OCI-M1 (cell line): ENCODE measurements around the gene ASAP2.
"Not testable (repeated sequence)": the region's sequence is repeated elsewhere in the genome, so short reads cannot be mapped to it uniquely, and the experiment has no call there.

Experiments used
- DNase-seq: peaks from one replicate; lab custom pipeline; 2025; lab: John Stamatoyannopoulos, UW

The ASAP2 gene

DNA sequence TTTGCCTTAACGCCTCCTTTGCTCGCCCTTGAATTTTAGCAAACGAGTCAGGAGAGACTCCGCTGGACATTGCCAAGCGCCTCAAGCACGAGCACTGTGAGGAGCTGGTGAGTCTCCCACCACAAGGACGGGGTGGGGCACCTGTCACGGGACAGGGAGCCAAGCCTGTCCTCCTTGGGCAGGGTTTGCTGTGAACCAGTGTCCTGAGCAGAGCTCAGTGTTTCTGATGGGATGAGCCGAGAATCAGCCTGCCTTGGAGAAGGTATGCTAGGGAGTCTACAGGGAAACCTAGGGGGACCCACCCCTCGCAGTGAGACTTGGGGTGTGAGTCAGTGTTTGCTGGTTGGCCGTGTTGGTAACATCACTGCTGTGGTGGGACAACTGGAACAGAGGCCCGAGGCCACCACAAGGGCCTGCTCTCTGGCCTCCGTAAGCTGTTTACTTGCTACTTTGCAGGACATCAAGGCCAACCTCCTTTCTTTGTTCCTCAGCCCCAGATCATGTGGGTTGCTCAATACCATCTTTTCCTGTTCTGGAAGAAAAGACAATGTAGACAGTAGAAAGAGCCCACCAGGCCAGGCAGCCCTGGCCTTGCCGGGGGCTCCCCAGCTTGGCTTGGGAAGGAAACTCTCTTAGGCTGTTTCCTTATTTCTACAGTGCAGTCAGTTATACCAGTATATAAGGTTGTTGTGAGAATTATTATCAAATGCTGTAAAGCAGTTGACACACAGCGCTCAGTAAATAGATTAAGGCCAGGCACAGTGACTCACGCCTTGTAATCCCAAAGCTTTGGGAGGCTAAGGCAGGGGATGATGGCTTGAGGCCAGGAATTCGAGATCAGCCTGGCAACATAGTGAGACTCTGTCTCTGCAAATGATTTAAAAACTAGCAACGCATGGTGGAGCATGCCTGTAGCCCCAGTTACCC, 174.4 kb downstream of the ASAP2 start:
- DNase-seq, result no peak

DNA sequence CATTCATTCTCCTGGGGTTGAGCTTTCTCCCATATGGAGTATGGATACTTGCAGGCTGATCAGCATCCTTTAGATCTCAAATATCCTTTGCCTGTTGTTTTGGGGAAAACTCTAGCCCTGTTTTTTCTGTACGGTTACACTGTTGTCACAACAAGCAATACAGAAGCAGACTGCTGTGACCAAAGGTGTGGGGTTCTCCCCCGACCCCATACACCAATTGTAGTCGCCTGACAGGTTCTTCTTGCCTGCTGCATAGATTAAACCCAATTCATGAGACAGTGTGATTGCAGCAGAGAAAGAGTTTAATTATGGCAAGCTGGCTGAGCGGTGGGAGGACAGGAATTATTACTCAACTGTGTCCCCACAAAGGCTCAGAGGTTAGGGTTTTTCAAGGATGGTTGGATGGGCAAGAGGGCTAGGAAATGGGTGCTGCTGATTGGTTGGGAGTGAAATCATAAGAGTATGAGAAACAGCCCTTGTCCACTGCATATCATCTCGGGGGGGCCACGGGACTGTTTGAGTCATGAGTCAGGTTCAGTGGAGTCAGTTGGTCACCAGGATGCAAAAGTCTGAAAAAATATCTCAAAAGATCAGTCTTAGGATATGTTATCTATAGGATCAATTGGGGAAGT, 176.1 kb downstream of the ASAP2 start:
- DNase-seq, result no peak

DNA sequence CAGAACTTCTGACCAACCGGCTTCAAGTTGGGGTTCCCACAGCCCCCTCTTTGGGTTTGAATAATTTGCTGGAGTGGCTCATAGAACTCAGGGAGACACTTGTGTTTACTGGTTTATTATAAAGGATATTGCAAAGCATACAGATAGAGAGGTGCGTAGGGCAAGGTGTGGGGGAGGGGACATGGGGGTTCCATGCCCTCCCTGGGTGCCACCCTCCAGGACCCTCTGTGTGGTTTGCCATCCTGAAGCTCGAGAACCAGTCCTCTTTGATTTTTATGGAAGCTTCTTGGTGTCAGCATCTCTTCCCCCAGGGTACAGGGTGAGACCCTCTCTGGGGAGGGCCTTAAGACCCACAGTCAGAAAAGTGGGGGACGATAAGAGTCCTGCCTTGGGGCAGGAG, 177.9 kb downstream of the ASAP2 start:
- DNase-seq, result no peak

GRCh38 chr2:9385841-9386240, 179.2 kb downstream of the ASAP2 start:
- DNase-seq, result no peak

GRCh38 chr2:9388199-9388681, 181.6 kb downstream of the ASAP2 start:
- DNase-seq, result no peak

DNA sequence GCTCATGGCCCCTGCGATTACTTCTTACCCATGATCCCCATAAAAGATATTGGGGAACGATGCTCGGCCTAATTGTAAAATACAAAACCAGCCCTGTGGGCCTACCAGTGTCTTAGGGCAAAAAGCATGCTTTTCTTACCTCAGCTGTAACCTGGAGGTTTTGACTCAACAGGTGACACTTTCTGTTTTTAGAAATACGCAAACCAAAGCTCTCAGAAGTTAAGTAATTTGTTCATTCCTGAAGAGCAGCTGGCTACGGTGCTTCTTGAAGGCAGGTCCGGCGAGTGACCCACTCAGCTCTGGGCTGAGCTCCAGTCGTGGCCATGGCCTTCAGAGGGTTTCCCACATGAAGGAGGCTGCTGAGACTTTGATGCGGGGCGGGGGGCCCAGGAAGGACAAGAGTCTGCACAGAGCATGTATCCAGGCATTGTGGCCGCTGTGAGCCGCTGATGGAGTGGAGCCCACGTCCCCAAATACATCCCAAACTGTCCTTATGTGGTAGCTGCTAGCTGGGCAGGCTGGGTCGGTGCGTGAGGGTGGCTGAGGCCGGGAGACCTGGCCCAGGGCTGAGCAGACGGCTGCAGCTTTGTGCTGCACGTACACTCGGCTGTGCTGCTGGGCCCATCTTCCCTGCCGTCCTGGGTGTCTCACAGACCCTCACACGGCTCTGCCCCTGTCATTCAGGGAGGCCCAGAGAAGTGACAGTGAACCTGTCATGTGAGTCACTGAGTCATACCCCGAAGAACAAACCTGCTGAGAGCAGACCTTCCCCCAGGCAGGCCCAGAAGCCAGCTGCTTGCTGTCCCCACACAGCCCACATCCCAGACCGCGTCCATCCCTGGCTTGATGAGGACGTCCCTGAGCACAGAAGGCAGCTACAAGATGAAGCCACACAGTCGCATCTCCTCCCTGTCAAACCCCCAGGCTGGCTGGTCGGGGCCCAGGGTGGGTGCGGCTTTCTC, 182.6 kb downstream of the ASAP2 start:
- DNase-seq, result no peak

- DNase-seq, result no peak
These were observed 183.7 kb downstream of the ASAP2 start for GRCh38 chr2:9390151-9390850.

DNA sequence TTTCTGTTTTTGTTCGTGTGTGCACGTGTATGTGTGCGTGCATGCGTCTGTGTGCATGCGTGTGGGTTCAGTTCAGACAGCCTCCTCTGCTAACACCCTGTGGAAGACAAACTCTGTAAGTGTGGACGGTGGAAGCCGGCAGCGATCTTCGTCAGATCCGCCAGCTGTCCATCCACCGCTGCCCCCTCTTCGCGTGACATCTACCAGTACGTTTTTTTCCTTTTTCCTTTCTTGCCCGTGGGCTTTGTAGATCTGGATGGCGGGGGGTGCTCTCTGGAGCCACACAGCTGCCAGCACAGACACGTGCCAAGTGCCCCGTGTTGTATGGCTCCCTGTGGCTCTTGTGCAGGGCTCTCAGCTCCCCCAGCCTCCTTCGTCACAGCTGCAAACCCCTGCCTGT, 184.4 kb downstream of the ASAP2 start:
- no peak for DNase-seq

- no peak for DNase-seq
These were observed 185.5 kb downstream of the ASAP2 start for GRCh38 chr2:9391961-9392720.

DNA sequence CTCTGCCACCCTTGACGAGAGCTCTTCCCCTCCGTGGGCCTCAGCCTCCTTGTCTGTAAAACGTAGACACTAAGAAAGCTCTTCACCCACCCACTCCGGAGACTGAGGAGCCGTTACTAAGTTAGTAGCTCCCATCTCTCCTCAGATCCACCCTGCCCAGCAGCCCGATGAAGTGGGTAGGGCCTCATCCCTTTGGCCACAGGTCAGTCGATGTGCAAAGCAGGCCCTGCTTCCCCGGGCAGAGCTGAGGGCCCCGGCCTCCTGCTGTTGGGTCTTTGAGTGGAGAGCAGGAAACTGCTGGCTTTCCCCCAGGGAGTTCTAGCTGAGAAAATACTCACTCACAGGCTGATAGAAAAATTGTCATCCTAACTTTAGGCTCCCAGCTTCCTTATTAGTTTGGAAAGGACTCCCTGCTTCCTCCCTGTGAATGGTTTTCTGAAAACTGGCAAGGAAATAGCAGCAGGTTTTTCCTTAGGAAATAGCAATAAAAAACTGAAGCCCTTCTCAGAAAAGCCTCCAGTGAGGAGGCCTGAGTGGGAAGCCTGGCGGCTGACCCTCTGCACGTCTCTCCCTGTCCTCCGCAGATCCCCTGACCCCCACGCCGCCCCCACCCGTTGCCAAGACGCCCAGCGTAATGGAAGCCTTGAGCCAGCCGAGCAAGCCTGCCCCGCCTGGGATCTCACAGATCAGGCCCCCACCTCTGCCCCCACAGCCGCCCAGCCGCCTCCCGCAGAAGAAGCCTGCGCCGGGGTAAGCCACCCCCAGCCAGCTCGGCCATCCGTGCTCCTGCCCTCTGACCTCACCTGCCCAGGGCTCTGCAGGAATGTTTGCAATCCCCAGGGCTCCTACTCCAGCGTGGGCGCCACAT, 186.5 kb downstream of the ASAP2 start:
- no peak for DNase-seq

DNA sequence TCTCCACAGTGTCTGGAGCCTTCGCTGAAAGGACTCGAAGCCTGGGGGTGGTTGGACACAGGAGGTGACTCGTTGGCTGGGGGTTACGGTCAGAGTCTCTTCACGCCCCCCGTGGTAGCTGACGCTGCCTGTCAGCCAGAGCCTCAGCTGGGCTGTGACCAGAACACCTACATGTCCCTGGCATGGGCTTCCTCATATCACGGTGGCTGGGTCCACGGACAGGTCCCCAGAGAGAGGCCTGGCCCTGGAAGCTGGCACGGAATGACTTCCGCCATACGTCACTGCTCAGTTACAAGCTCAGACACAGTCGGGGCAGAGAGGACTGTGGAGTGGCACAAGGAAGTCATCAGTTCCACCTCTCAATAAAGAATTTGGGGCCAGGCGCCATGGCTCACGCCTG, 188.2 kb downstream of the ASAP2 start:
- no peak for DNase-seq

- DNase-seq, result no peak
These were observed 190.6 kb downstream of the ASAP2 start for GRCh38 chr2:9397201-9397600.

DNA sequence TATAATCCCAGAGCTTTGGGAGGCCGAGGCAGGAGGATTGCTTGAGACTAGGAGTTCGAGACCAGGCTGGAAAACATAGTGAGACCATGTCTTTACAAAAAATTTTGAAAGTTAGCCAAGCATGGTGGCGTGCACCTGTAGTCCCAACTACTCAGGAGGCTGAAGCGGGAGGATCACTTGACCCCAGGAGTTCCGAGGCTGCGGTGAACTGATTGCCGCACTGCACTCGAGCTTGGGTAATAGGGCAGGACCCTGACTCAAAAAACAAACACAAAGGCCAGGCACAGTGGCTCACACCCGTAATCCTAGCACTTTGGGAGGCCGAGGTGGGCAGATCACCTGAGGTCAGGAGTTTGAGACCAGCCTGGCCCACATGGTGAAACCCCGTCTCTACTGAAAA, 191.6 kb downstream of the ASAP2 start:
- DNase-seq, result not testable (repeated sequence)

DNA sequence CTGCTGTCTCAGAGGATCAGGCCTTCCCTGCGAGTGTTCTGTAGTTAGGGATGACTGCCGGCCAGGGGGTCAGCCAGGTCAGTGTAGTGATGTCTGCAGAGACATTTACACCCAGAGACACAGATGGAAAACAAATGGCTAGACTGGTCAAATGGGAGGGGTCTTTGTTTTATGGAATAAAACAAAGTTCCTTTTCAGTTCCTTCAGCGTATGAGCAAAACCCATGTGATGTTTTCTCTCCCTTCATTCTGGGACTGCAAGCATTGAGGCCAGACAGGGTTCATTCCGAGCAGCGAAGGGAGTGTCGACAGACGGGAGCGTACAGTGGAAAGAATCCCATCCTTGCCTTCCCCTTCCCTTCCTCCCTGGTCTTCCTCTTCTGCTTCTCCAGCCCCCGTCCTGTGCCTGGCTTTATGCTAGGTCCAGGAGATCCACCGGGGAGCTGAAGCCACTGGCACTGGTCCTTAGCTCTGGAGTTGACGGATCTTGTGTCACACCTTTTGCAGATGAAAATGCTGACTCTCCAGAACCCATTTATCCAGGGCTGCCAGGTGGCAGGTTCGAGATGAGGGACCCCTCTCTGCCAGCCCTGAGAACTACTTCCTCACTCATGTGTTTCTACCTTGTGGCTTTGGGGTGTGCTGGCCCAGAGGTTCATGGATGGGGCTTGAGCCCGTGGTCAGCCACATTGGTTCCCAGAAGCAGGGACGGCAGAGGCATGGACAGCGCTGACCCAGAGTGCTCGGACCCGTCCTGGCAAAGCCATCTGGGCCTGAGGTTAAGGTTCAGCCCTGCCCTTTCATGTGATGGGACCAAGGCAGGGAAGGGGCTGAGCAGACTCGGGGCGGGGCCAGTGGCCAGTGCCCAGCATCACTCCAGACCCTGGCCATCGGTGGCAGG, 192.5 kb downstream of the ASAP2 start:
- no peak for DNase-seq

- DNase-seq, result no peak
These were observed 193.9 kb downstream of the ASAP2 start for GRCh38 chr2:9400268-9401058.

DNA sequence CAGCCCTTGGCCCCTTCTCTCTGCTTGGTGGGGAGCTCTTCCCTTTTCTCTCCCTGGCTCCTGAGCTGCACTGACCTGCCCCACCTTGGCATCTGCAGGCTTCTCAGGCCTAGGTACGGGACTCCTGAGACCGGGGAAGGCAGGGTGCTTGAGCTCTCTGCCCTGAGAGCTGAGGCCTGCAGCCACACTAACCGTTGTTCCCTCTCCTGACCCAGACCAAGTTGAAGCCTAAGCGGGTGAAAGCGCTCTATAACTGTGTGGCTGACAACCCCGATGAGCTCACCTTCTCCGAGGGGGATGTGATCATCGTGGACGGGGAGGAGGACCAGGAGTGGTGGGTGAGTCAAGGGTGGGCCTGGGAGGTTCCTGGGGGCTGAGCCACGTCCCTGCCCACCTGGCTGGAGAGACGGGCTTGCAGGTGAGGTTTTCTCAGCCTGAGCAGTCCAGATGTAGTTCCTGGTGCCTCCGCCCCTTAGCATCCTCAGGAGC, 194.5 kb downstream of the ASAP2 start:
- no peak for DNase-seq

GRCh38 chr2:9401646-9402371, 195.2 kb downstream of the ASAP2 start:
- DNase-seq, result peak; percentile 65
